ENCODE data around the gene CDK10.
"Not testable (repeated sequence)": the region's sequence is repeated elsewhere in the genome, so short reads cannot be mapped to it uniquely, and the experiment has no call there.

The CDK10 gene

GRCh38 chr16:89686520-89687091 lies at the start of gene CDK10:
Gene CDK10 (plus strand): TSS chr16:89686689. CDS start chr16:89686711, 22 bp downstream.
- peak; percentile 90 for DNase-seq (ENCODE audit: low spot score)

GRCh38 chr16:89637379-89637778 lies 49.1 kb upstream of the CDK10 start:
- DNase-seq (ENCODE audit: low spot score), result no peak

GRCh38 chr16:89638455-89638854 lies 48.0 kb upstream of the CDK10 start:
- no peak for DNase-seq (ENCODE audit: low spot score)

- no peak for DNase-seq (ENCODE audit: low spot score)
Observed at GRCh38 chr16:89639385-89639784, 47.1 kb upstream of the CDK10 start.

- DNase-seq (ENCODE audit: low spot score), result no peak
Observed at GRCh38 chr16:89641458-89642119, 44.9 kb upstream of the CDK10 start.

- no peak for DNase-seq (ENCODE audit: low spot score)
Observed at GRCh38 chr16:89642574-89642973, 43.9 kb upstream of the CDK10 start.

- no peak for DNase-seq (ENCODE audit: low spot score)
Observed at GRCh38 chr16:89643769-89644300, 42.7 kb upstream of the CDK10 start.

- DNase-seq (ENCODE audit: low spot score), result no peak
Observed at GRCh38 chr16:89645122-89645521, 41.4 kb upstream of the CDK10 start.

- no peak for DNase-seq (ENCODE audit: low spot score)
Observed at GRCh38 chr16:89646270-89646669, 40.2 kb upstream of the CDK10 start.

GRCh38 chr16:89646906-89647305 lies 39.6 kb upstream of the CDK10 start:
- no peak for DNase-seq (ENCODE audit: low spot score)

- DNase-seq (ENCODE audit: low spot score), result no peak
Observed at GRCh38 chr16:89651584-89651983, 34.9 kb upstream of the CDK10 start.

GRCh38 chr16:89653656-89654295 lies 32.7 kb upstream of the CDK10 start:
- DNase-seq (ENCODE audit: low spot score), result no peak

GRCh38 chr16:89655062-89655643 lies 31.3 kb upstream of the CDK10 start:
- DNase-seq (ENCODE audit: low spot score), result no peak

- no peak for DNase-seq (ENCODE audit: low spot score)
Observed at GRCh38 chr16:89656435-89657121, 29.9 kb upstream of the CDK10 start.

- DNase-seq (ENCODE audit: low spot score), result peak; percentile 89
Observed at GRCh38 chr16:89657442-89658220, 28.9 kb upstream of the CDK10 start, which contains the start of the genes CHMP1A and SPATA33. Gene CHMP1A (minus strand): TSS chr16:89657708. CDS start chr16:89657588, 120 bp downstream. Gene SPATA33 (plus strand): TSS chr16:89657836. CDS start chr16:89657912, 76 bp downstream.

- peak; percentile 39 for DNase-seq (ENCODE audit: low spot score)
Observed at GRCh38 chr16:89658221-89658879, 28.1 kb upstream of the CDK10 start.

GRCh38 chr16:89660146-89660545 lies 26.3 kb upstream of the CDK10 start:
- no peak for DNase-seq (ENCODE audit: low spot score)

- no peak for DNase-seq (ENCODE audit: low spot score)
Observed at GRCh38 chr16:89661215-89661614, 25.3 kb upstream of the CDK10 start.

- DNase-seq (ENCODE audit: low spot score), result not testable (repeated sequence)
Observed at GRCh38 chr16:89664238-89664637, 22.3 kb upstream of the CDK10 start.

GRCh38 chr16:89667000-89667399 lies 19.5 kb upstream of the CDK10 start:
- peak; percentile 51 for DNase-seq (ENCODE audit: low spot score)

- DNase-seq (ENCODE audit: low spot score), result no peak
Observed at GRCh38 chr16:89667633-89668032, 18.9 kb upstream of the CDK10 start.
